PC-3 (cell line): ENCODE results near the gene RALY.

Experiments
- EZH2 ChIP-seq: fragments of 300-600 bp; sonication (generic); IDR thresholded peaks from one replicate; pipeline ENCODE4 v1.6.1; 2017; ENCODE audit warnings: antibody characterized with exemption, mild to moderate bottlenecking, low read length; ENCODE audit not compliant: unreplicated experiment
- TF ChIP-seq, protein P1 (sequence below): fragments of 300-600 bp; sonication (generic); conservative IDR thresholded peaks from 2 replicates; pipeline ENCODE4 v1.5.1; 2017; ENCODE audit warnings: antibody characterized with exemption, low read depth, mild to moderate bottlenecking, low read length

DNA sequence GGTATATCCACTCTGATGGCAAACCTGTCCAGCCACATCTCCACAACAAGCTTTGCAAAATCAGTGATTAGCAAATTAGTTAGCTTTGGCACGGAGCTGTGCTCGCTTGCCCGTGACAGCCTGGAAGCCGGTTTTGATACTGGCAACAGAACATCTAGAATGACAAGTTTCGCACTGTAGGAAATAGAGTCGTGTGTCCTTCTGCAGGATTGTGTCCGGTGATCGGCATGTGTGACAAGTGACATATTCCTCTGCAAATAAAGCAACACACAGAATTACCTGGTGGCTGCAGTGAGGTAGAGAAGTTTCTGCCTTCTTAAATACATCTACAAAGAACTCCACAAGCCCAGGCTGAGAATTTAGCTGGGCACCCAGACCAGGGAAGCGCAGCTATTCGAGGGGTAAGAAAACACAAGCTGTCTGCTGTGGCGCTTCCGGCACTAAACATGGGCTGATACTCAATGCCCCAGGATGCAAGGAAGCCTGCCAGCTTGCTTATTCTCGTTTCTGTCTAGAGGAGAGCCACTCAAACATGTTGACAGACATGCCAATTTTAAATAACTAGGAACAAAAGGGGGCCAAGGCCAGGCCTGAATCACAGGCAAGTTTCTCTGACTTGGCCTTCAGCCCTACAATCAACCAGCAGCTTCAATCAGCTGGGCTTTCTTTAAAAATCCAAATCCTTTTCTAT, 96.1 kb downstream of the RALY start:
- TF ChIP-seq EZH2: no peak
- TF ChIP-seq, protein P1, sequence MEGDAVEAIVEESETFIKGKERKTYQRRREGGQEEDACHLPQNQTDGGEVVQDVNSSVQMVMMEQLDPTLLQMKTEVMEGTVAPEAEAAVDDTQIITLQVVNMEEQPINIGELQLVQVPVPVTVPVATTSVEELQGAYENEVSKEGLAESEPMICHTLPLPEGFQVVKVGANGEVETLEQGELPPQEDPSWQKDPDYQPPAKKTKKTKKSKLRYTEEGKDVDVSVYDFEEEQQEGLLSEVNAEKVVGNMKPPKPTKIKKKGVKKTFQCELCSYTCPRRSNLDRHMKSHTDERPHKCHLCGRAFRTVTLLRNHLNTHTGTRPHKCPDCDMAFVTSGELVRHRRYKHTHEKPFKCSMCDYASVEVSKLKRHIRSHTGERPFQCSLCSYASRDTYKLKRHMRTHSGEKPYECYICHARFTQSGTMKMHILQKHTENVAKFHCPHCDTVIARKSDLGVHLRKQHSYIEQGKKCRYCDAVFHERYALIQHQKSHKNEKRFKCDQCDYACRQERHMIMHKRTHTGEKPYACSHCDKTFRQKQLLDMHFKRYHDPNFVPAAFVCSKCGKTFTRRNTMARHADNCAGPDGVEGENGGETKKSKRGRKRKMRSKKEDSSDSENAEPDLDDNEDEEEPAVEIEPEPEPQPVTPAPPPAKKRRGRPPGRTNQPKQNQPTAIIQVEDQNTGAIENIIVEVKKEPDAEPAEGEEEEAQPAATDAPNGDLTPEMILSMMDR: no peak
